OCI-M2 (cell line): ENCODE measurements around the gene ADD2.

Experiments used
- DNase-seq: peaks from one replicate; lab custom pipeline; 2025; ENCODE audit not compliant: unreplicated experiment; lab: John Stamatoyannopoulos, UW

The ADD2 gene

DNA sequence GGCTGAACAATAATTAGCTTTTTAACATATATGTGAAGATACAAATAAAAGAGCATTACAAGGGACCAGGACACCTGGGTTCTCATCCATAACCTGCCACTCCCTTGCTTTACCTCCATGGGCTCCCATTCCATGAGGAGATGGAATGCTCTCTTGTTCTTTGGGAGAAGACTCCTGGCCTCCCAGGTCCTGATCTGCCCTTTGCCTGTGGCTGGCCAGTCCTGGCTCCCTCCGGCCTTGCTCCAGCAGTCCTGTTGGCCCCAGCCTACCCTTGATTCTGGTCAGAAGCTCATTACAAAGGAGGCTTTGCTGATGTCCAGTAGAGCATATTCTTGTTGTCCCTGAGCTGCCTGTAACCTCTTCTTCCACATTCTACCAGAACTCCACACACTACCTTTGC is 60.3 kb downstream of the ADD2 start:
- DNase-seq, result no peak

DNA sequence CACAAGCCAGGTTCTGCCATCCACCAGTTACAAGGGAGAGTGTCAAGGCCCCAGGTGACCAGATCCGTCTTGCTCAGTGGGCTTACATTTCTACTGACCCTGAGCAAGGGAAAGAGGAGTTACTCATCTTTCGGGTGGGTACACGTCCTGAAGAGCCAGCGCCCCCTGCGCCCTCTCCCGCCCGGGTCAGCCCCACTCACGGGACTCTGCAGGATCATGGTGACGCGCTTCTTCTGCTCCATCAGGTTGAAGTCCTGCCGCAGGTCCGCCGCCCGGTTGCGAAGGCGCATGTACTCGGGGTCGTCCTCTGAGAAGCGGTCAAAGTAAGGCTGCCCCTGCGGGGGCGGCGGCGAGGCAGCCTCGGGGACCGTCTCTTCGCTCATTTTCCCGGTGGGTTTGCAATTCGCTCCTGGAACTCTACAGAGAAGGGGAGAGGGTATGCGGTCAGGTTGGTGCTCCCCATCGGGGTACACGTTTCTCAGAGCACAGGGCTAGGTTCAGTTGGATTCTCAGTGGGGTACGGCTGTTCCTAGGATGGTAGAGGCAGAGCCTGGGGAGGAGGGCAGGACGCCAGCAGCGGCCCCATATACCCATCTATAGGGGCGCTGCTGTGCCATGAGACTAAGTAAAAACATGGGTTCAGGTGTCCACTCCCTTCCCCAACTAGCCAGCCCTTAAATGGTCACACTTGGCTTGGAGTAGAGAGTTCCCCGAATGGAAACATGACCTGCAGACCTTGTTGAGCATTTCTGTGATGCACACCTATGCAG is 61.8 kb downstream of the ADD2 start:
- DNase-seq, result no peak

DNA sequence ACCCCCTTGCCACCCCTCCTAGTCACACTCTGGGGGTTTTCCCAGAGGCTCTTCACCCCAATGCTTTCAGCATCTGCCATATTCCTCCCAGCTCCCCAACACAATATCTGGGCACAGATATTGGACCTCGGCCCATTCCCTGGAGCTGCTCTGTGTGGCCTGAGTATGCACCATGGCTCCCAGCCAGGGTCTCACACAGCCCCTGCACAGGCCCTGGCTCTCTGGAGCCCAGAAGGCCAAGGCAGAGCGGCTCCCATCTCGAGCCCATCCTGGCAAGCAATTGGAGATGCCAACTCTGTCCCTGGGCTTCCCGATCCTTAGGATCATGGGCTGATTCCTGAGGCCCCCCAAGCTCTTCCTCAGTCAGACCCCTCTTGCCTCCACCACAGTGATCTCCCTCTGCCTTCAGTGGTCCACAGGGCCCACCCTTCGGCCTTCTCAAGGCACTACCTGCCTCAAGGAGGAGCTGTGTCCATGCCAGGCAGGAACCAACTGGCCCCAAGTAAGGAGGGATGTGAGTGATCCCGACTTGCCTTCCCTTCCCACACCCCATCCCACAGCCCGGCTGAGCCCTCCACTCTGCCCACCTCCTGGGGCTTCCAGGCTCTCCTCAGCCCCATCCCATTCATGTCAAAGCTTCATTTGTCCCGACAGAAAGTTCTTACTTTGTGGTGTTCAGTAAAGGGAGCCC is 62.7 kb downstream of the ADD2 start:
- DNase-seq, result no peak

DNA sequence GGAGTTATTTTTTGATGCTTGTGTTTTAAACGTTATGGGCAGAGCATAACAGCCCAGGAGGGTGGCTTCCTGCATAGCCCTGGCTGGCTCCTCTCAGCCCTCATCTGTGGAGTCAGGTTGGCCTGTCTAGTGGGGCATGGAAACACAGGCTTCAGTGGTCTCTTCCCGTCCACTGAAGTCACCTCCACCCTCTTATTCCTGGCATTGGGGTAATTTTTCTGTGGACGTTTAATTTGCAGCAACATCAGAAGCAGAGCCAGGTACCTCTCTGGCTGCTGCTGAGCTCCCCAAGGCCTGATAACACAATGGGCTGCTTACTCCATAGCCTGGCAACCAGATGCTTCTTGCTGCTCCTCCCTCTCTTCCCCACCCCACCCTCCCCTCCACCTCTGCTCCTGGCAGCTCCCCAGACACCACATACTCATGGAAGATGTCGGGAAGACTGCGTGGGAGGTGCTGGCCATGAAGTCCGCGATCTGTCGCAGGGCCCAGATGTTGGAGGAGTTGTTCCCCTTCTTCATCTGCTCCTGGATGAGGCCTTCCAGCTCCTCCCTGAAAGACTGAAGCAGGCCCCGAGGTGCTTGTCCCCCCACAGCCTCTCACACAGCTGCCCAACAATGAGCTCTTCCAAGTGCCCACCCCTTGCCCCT is 64.0 kb downstream of the ADD2 start:
- no peak for DNase-seq

DNA sequence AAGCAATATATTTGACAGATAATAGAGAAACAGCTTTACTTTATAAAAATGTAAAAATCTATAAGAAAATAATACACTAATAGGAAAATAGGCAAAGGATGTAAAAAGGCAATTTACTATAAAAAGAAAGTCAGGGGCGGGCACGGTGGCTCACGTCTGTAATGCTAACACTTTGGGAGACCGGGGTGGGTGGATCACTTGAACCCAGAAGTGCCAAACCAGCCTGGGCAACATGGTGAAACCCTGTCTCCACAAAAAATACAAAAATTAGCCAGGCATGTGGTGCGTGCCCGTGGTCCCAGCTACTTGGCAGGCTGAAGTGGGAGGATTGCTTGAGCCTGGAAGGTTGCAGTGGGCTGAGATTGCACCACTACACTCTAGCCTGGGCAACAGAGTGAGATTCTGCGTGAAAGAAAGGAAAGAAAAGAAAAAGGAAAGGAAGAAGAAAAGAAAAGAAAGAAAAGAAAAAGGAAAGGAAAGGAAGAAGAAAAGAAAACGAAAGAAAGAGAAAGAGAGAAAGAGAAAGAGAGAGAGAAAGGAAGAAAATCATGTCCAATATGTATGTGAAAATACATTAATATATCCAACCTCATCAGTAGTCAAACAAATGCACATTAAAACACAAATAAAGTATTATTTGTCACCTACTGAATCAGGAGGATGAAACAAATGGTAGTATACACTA is 65.1 kb downstream of the ADD2 start:
- no peak for DNase-seq

- DNase-seq, result no peak
Measured at GRCh38 chr2:70698847-70699246, 69.2 kb downstream of the ADD2 start.

DNA sequence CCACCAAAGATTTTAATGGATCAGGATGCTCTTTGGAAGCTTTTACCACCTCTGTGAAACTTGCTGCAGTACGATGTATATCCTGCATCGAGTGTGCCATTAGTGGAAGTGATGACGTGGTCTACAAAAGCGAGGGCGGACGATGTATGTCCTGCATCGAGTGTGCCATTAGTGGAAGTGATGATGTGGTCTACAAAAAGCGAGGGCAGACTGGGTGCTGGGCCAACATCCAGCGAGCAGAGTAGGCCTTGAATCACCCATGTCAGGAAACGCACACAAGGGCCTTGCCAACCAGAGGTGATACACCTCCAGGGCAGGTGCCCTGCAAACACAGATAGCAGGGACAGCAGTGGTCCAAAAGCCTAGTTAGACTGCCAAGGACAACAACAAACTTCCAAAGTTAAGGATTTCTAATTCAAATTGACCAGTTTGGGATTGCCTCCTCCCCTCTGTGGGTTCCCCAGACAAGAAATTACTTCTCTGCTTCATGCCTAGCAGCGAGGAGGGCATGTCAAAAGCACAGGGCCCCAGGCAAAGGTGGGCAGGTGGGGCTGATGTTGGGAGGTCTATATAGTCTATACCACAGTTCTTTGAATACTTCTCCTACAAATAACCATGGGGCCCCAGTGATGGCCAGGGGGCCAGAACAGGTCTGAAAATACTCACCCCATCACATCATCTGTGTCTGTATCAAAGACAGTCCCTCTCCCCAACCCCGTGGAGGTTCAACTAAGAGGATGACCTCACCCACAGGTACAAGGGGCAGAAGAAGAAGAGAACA is 70.2 kb downstream of the ADD2 start:
- DNase-seq, result no peak

GRCh38 chr2:70696142-70696541 is 71.9 kb downstream of the ADD2 start:
- no peak for DNase-seq

GRCh38 chr2:70692256-70692655 is 75.7 kb downstream of the ADD2 start:
- no peak for DNase-seq

DNA sequence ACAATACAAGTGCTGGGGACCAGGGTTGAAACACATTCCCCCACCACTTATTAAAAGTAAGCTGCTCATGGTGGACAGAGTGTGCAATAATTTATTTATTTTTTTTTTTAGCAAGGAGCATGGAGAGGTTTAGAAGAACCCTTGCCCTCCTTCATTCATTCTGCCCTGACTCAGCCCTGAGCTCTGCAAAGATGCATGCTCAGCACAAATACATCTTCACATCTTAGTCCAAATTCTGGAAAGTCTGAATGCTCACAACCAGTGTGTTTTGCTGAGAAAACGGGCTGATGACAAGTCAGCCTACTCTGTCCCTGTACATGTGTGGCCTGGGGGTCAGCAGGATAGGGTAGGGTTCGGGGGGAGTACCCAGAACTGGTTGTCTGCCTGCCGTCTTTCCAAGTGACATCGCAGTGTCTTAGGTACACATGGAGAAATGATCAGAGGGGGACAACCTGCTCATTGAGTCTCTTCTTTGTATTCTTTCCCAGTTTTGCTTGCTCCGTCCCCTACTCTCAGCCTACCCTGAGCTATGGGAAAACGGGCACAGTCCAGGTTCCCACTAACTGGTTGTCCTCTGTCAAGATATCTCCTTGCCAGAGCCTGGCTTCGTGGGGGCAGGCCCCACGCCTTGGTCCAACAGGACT is 76.4 kb downstream of the ADD2 start:
- DNase-seq, result no peak

GRCh38 chr2:70690846-70691245 is 77.2 kb downstream of the ADD2 start:
- DNase-seq, result no peak

GRCh38 chr2:70688427-70688826 is 79.6 kb downstream of the ADD2 start:
- no peak for DNase-seq

DNA sequence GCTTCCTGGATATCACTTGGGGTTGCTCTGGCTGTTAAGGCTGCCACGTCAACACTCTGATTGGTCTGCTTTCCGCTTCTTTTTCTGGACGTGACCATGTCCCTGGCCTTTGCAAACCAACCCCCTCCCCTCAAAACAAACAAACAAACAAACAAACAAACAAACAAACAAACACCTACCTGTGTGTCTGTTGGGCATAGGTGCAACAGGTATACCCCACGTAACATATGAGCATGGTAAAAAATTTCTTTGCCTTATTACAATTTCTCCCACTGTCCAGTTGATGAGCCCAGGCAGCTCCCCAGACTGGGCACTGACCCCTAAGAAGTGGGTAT is 80.6 kb downstream of the ADD2 start:
- no peak for DNase-seq

DNA sequence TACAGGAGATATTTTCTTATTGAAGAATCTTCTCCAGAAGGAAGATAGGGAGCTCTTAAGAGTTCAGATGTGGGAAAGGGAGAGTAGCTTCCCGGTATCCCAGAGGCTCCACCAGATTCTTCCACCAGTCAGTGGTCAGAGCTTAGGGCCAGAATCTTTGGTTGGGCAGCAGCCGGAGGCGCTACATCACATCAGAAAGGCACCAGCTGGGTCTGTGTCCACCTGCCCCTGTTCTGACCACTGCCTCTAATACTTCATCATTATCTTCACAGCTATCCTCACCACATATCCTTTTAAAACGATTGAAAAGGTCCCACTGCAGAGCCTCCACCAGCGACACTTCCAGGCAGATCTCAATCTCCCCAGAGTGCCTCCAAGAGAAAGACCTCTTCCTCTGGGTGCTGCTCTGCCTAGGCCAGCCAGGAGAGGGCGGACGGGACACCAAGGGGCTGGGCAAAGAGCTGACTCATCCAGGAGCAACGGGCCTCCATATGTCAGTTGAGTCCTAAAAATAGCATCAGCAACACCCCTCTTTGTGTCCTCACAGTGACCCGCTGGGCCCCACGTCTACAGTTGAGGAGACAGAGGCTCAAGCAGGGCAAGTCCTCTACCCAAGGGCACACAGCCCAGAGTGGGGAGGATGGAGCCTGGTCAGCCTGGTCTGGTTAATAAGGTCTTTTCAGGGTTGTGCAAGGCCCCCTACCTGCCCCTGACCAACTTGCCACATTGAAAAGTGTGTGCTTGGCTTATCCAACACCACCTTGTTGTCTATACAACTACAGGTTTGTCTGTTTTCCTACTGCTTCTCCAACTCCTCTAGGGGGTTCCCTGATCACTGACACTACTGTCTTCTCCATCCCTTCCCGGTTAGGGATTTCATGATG is 81.2 kb downstream of the ADD2 start:
- no peak for DNase-seq

GRCh38 chr2:70685771-70686171 is 82.2 kb downstream of the ADD2 start:
- no peak for DNase-seq

GRCh38 chr2:70684846-70685622 is 83.0 kb downstream of the ADD2 start:
- no peak for DNase-seq

- no peak for DNase-seq
Measured at GRCh38 chr2:70683455-70683854, 84.5 kb downstream of the ADD2 start.

DNA sequence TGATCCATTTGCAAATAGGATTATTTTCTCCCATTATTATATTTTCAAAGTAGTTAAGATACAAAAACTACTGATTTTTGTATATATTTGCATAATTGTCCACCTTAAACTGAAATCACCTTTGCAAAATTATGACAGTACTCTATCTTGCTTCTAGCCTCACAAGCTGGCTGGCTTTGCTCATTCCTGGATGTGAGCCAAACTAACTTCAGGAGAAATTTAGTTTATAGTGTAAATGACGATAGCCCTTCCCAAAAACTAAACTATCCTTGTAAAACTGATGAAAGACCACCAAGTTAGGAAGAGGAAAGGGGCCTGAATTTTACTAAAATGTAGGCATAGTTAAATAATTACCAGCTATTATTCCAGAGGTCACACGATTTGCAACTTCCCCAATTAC is 87.3 kb downstream of the ADD2 start:
- no peak for DNase-seq

- DNase-seq, result no peak
Measured at GRCh38 chr2:70679259-70679658, 88.7 kb downstream of the ADD2 start.
